Measurements from ENCODE around the gene CCL28. TPM values are rescaled to one million over a fixed set of nuclear protein-coding genes. Genes with fewer than 3 reads are reported as not detected.

The CCL28 gene
- total RNA-seq, 1 donor from 2014 or later: 1.6 TPM

DNA sequence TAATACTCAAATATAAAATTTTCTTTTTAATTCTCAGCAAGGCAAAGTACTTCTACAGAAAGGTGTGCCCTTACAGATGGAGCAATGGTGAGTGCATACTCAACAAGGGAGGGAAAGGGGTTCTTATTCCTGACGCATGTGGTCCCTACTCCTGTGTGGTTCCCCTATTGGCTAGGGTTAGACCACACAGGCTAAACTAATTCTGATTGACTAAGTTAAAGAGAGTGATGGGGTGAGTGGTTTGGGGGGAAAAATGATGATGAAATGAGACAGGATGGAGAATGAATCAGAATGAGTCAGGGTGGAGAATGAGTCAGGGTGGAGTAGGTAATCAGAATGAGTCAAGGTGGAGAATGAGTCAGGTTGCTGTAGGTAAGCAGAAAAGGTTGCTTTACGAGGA is 76.0 kb downstream of the CCL28 start:
- Histone ChIP-seq H3K27me3 (ENCODE audit: control insufficient read depth, insufficient read depth, low read length) (no peaks in the 10 kb centered on the region), H3K4me3 (ENCODE audit: low read depth, low read length) (no peak overlapping the region), H3K36me3 (ENCODE audit: control insufficient read depth, insufficient read depth, low read length) (no peaks in the 10 kb centered on the region)
- DNase-seq (ENCODE audit: low read depth) (peak; percentile 80), FAIRE-seq (no peak)
- TF ChIP-seq, protein P1, sequence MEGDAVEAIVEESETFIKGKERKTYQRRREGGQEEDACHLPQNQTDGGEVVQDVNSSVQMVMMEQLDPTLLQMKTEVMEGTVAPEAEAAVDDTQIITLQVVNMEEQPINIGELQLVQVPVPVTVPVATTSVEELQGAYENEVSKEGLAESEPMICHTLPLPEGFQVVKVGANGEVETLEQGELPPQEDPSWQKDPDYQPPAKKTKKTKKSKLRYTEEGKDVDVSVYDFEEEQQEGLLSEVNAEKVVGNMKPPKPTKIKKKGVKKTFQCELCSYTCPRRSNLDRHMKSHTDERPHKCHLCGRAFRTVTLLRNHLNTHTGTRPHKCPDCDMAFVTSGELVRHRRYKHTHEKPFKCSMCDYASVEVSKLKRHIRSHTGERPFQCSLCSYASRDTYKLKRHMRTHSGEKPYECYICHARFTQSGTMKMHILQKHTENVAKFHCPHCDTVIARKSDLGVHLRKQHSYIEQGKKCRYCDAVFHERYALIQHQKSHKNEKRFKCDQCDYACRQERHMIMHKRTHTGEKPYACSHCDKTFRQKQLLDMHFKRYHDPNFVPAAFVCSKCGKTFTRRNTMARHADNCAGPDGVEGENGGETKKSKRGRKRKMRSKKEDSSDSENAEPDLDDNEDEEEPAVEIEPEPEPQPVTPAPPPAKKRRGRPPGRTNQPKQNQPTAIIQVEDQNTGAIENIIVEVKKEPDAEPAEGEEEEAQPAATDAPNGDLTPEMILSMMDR (IDR thresholded peaks at IDR 0.05; ENCODE audit: insufficient read depth, low read length, severe bottlenecking): no peak

DNA sequence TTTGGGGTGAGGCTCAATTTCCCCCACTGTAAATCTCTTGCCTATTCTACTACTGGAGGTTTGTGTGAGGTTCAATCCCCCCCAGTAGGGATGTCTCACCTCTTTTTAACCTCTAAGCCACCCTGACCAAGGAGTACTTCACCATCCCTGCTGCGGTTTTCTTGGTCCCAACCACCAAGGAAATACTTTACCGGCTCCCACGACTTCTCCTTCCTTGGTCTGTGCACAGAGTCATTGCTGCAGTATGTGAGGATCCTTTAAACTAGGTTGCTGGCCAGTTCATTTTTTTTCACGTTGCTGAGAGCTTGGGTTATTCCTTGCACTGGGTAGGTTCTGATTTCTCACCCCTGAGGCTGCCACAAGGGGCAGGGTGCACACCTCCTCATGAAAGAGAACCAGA is 76.5 kb downstream of the CCL28 start:
- Histone ChIP-seq H3K4me3 (ENCODE audit: low read depth, low read length) (no peak overlapping the region), H3K27me3 (ENCODE audit: control insufficient read depth, insufficient read depth, low read length) (no peaks in the 10 kb centered on the region), H3K36me3 (ENCODE audit: control insufficient read depth, insufficient read depth, low read length) (no peaks in the 10 kb centered on the region)
- TF ChIP-seq, protein P1 (IDR thresholded peaks at IDR 0.05; ENCODE audit: insufficient read depth, low read length, severe bottlenecking): no peak
- FAIRE-seq (no peak), DNase-seq (ENCODE audit: low read depth) (no peak)

DNA sequence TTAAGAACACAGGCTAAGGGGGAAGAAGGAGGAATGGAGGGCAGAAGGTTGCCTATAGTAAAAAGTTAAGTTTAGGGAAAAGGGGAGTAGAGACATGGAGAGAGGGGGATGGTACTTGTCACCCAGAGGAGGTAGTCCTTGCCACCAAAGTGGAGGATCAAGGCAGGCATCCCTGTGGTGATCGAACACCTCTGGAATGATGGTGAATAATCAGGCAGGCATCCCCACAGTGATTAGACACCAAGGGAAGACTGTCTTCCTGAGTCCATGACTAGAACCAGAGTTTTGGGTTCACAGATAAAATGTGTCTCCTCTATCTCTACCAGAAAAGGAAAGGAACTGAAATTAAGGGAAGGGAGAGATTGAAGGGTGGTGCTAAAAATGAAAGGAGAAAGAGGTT is 79.8 kb downstream of the CCL28 start:
- no peak overlapping the region for H3K4me3 ChIP-seq (ENCODE audit: low read depth, low read length)
- FAIRE-seq: no peak
- TF ChIP-seq, protein P1 (IDR thresholded peaks at IDR 0.05; ENCODE audit: insufficient read depth, low read length, severe bottlenecking): no peak

More for the DNA sequence above, 79.8 kb downstream of the CCL28 start:
- peak; percentile 22 for DNase-seq (ENCODE audit: low read depth)
- Histone ChIP-seq H3K36me3 (ENCODE audit: control insufficient read depth, insufficient read depth, low read length) (no peaks in the 10 kb centered on the region), H3K27me3 (ENCODE audit: control insufficient read depth, insufficient read depth, low read length) (no peaks in the 10 kb centered on the region)

Other genes starting within 250 kb of the CCL28 start
- gene NIM1K, start 220.2 kb downstream of the CCL28 start, total RNA-seq: 0.38 TPM in 1 of 2 replicates, not detected in the other
- 48.3 and 55.5 TPM in 2 replicates for gene HMGCS1, start 99.0 kb downstream of the CCL28 start, total RNA-seq
- gene TMEM267, start 71.5 kb upstream of the CCL28 start, total RNA-seq: 12.4 and 30.6 TPM in 2 replicates
- 0.53 and 1.3 TPM in 2 replicates for gene C5orf34, start 102.8 kb upstream of the CCL28 start, total RNA-seq
- 92.8 and 136 TPM in 2 replicates for gene PAIP1, start 144.7 kb upstream of the CCL28 start, total RNA-seq
- 29.7 and 32.9 TPM in 2 replicates for gene NNT, start 190.8 kb upstream of the CCL28 start, total RNA-seq